Measurements from ENCODE around the gene CARD19. TPM values are rescaled to one million over a fixed set of nuclear protein-coding genes. Genes with fewer than 3 reads are reported as not detected.
"Not testable (repeated sequence)": the region's sequence is repeated elsewhere in the genome, so short reads cannot be mapped to it uniquely, and the experiment has no call there.

The CARD19 gene
- total RNA-seq, 1 experiment from 2014 or later, result 11.4 TPM

GRCh38 chr9:93100276-93100636 lies 4.2 kb downstream of the CARD19 start:
- CTCF ChIA-PET, result no interaction called here

GRCh38 chr9:93101086-93101485 lies 5.1 kb downstream of the CARD19 start:
- intact Hi-C loops (cut with micrococcal nuclease; ENCODE audit: unreplicated experiment); BruUV-seq (replicated peaks); H3K27me3 ChIP-seq (replicated peaks; ENCODE audit: control insufficient read depth, insufficient read depth, low read length); H3K4me3 ChIP-seq (ENCODE audit: low read depth, low read length); DNase-seq; H3K36me3 Mint-ChIP-seq (ENCODE audit: insufficient read depth, unreplicated experiment); H3K27ac Mint-ChIP-seq (ENCODE audit: unreplicated experiment); H3K27me3 Mint-ChIP-seq (ENCODE audit: insufficient read depth, unreplicated experiment); POLR2A ChIA-PET; H3K4me3 Mint-ChIP-seq (ENCODE audit: unreplicated experiment); CTCF ChIA-PET; H3K4me1 Mint-ChIP-seq (ENCODE audit: low read depth, unreplicated experiment); H3K9me3 ChIP-seq; H3K4me1 ChIP-seq; H3K36me3 ChIP-seq (ENCODE audit: control insufficient read depth, insufficient read depth, low read length): not testable (repeated sequence)
- peaks cover 10% of the 10 kb centered on the region for H3K9me3 Mint-ChIP-seq (ENCODE audit: unreplicated experiment)

More at GRCh38 chr9:93100276-93100636, 4.2 kb downstream of the CARD19 start:
- no TSS peak for BruUV-seq (replicated peaks)
- H3K9me3 Mint-ChIP-seq (ENCODE audit: unreplicated experiment), result peaks cover 10% of the 10 kb centered on the region
- H3K27ac Mint-ChIP-seq (ENCODE audit: unreplicated experiment), result no peak overlapping the region
- H3K36me3 Mint-ChIP-seq (ENCODE audit: insufficient read depth, unreplicated experiment), result no peaks in the 10 kb centered on the region
- no peaks in the 10 kb centered on the region for H3K36me3 ChIP-seq (ENCODE audit: control insufficient read depth, insufficient read depth, low read length)
- H3K4me3 ChIP-seq (ENCODE audit: low read depth, low read length), result no peak overlapping the region
- H3K27me3 ChIP-seq (replicated peaks; ENCODE audit: control insufficient read depth, insufficient read depth, low read length), result no peaks in the 10 kb centered on the region
- POLR2A ChIA-PET, result no interaction called here
- no peak overlapping the region for H3K4me3 Mint-ChIP-seq (ENCODE audit: unreplicated experiment)
- no peaks in the 10 kb centered on the region for H3K4me1 Mint-ChIP-seq (ENCODE audit: low read depth, unreplicated experiment)
- DNase-seq, result no peak
- H3K4me1 ChIP-seq, result peaks cover 7% of the 10 kb centered on the region; the same call in 1 of the 2 replicates
- TF ChIP-seq CTCF (IDR thresholded peaks at IDR 0.05; ENCODE audit: insufficient read depth in 1 of 2, low read depth in 1 of 2, low read length in 1 of 2, severe bottlenecking in 1 of 2, unreplicated experiment in 1 of 2), result no peak
- no peaks in the 10 kb centered on the region for H3K9me3 ChIP-seq
- intact Hi-C loops (cut with micrococcal nuclease; ENCODE audit: unreplicated experiment), result no loop called here
- no peaks in the 10 kb centered on the region for H3K27me3 Mint-ChIP-seq (ENCODE audit: insufficient read depth, unreplicated experiment)

GRCh38 chr9:93105620-93106019 lies 9.6 kb downstream of the CARD19 start:
- no peaks in the 10 kb centered on the region for H3K27me3 ChIP-seq (replicated peaks; ENCODE audit: control insufficient read depth, insufficient read depth, low read length)
- H3K27me3 Mint-ChIP-seq (ENCODE audit: insufficient read depth, unreplicated experiment), result no peaks in the 10 kb centered on the region
- H3K9me3 ChIP-seq, result no peaks in the 10 kb centered on the region
- H3K4me1 ChIP-seq, result no peaks in the 10 kb centered on the region
- no TSS peak for BruUV-seq (replicated peaks)
- intact Hi-C loops (cut with micrococcal nuclease; ENCODE audit: unreplicated experiment), result no loop called here
- no peaks in the 10 kb centered on the region for H3K36me3 Mint-ChIP-seq (ENCODE audit: insufficient read depth, unreplicated experiment)
- no peak for TF ChIP-seq CTCF (IDR thresholded peaks at IDR 0.05; ENCODE audit: insufficient read depth in 1 of 2, low read depth in 1 of 2, low read length in 1 of 2, severe bottlenecking in 1 of 2, unreplicated experiment in 1 of 2)
- H3K4me1 Mint-ChIP-seq (ENCODE audit: low read depth, unreplicated experiment), result no peaks in the 10 kb centered on the region
- H3K9me3 Mint-ChIP-seq (ENCODE audit: unreplicated experiment), result peaks cover 10% of the 10 kb centered on the region
- POLR2A ChIA-PET, result no interaction called here
- no peak overlapping the region for H3K4me3 ChIP-seq (ENCODE audit: low read depth, low read length)
- no peak overlapping the region for H3K27ac Mint-ChIP-seq (ENCODE audit: unreplicated experiment)
- no peak for DNase-seq
- CTCF ChIA-PET, result interaction anchor here (0.6 kb wide), 1 partner anchor 10 kb away, joined by 3 read pairs; no protein-coding TSS in a partner anchor
- no peaks in the 10 kb centered on the region for H3K36me3 ChIP-seq (ENCODE audit: control insufficient read depth, insufficient read depth, low read length)
- H3K4me3 Mint-ChIP-seq (ENCODE audit: unreplicated experiment), result no peak overlapping the region
